ENCODE data around the gene CLDN2. TPM values are rescaled to one million over a fixed set of nuclear protein-coding genes. Genes with fewer than 3 reads are reported as not detected.

Gene CLDN2
- total RNA-seq, 1 donor from 2014 or later = 0.06 TPM

- no peak for DNase-seq (ENCODE audit: low read depth)
- TF ChIP-seq, protein P1, sequence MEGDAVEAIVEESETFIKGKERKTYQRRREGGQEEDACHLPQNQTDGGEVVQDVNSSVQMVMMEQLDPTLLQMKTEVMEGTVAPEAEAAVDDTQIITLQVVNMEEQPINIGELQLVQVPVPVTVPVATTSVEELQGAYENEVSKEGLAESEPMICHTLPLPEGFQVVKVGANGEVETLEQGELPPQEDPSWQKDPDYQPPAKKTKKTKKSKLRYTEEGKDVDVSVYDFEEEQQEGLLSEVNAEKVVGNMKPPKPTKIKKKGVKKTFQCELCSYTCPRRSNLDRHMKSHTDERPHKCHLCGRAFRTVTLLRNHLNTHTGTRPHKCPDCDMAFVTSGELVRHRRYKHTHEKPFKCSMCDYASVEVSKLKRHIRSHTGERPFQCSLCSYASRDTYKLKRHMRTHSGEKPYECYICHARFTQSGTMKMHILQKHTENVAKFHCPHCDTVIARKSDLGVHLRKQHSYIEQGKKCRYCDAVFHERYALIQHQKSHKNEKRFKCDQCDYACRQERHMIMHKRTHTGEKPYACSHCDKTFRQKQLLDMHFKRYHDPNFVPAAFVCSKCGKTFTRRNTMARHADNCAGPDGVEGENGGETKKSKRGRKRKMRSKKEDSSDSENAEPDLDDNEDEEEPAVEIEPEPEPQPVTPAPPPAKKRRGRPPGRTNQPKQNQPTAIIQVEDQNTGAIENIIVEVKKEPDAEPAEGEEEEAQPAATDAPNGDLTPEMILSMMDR (conservative IDR thresholded peaks at IDR 0.05; ENCODE audit: low read depth, low read length) = no peak
- H3K4me3 ChIP-seq (ENCODE audit: low read depth, low read length) = no peak overlapping the region
These were observed 25.2 kb upstream of the CLDN2 start for GRCh38 chrX:106894978-106895452.

- DNase-seq (ENCODE audit: low read depth) = no peak
- TF ChIP-seq, protein P1 (conservative IDR thresholded peaks at IDR 0.05; ENCODE audit: low read depth, low read length) = no peak
- H3K4me3 ChIP-seq (ENCODE audit: low read depth, low read length) = no peak overlapping the region
These were observed 22.9 kb upstream of the CLDN2 start for GRCh38 chrX:106897259-106897658.

DNA sequence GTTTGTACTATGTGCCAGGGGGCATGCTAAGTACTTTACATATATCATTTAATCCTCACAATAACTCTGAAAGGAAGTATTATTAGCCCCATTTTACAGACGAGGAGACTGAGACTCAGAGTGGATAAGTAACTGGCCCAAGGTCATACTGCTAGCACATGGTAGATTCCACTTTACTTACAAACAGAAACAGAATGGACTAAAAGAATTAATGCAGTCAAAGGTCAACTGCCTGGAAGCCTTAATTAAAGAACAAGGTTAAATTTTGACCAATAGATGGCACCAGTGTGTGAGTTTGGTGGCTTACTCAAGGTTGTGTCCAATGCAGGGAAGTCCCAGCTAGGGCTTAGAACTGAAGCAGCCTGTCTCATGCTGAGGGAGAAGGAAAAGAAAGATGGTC is 21.7 kb upstream of the CLDN2 start:
- no peak overlapping the region for H3K4me3 ChIP-seq (ENCODE audit: low read depth, low read length)
- TF ChIP-seq, protein P1 (conservative IDR thresholded peaks at IDR 0.05; ENCODE audit: low read depth, low read length) = peak; percentile 51
- DNase-seq (ENCODE audit: low read depth) = no peak

GRCh38 chrX:106899276-106899675 is 20.9 kb upstream of the CLDN2 start:
- TF ChIP-seq, protein P1 (conservative IDR thresholded peaks at IDR 0.05; ENCODE audit: low read depth, low read length) = no peak
- DNase-seq (ENCODE audit: low read depth) = no peak
- no peak overlapping the region for H3K4me3 ChIP-seq (ENCODE audit: low read depth, low read length)

DNA sequence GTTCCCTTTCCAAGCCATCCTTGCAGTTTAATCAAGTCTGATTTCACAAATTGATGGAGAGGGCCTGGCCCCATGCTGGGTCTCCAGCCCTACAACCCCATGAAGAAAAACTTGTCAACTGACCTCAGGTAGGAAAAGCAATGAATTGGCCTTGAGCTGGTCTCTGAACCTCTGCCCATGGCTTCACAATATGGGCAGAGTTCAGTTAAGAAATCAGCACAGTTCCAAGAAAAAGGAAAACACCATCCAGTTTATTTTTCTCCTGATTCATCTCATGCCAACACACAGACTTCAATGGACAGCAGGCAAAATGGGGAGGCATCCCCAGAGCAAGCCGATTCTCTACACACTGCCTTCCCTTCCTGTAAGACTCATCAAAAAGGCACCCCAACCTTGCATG is 20.4 kb upstream of the CLDN2 start:
- TF ChIP-seq, protein P1 (conservative IDR thresholded peaks at IDR 0.05; ENCODE audit: low read depth, low read length) = no peak
- H3K4me3 ChIP-seq (ENCODE audit: low read depth, low read length) = no peak overlapping the region
- no peak for DNase-seq (ENCODE audit: low read depth)

DNA sequence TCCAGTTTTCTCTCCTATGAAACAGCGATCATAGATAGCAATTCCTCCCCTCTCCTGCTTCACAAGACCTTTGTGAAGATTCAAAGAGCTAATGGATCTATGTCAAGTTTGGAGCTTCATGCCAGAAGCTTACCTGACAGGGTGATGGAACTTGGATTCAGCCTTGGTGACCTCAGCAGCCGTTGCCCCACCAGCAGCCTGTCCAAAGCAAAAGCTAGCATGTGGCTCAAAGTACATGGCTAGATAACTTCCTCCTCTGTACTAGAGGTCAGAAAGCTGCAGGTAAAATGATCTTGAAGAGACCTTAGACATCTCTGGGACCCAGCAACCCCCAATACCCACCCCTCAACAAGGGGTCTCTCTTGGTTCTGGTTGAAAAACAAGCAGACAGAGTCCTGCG is 18.9 kb upstream of the CLDN2 start:
- TF ChIP-seq, protein P1 (conservative IDR thresholded peaks at IDR 0.05; ENCODE audit: low read depth, low read length) = no peak
- no peak for DNase-seq (ENCODE audit: low read depth)

DNA sequence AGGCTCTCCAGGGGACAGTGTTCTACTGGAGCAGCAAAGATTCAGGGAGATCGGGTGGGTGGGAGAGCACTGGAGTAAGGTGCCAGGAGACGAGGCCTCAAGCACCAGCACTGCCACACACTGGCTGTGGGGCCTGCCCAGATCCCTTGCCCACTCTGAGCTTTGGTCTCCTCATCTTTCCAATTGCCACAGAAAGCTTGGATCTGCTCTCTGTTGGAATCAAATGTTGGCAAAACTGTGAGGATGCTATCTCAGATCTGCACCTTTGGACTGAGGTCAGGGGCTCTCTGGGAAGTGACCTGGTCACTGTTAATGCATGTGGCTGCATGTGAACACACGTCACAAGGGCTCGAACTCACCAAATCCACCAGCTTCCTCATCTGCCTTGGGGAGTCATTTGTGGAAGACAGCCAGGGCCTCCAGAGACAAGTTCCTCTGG is 18.4 kb upstream of the CLDN2 start:
- no peak overlapping the region for H3K4me3 ChIP-seq (ENCODE audit: low read depth, low read length)
- TF ChIP-seq, protein P1 (conservative IDR thresholded peaks at IDR 0.05; ENCODE audit: low read depth, low read length) = no peak

More for the DNA sequence above, 18.9 kb upstream of the CLDN2 start:
- no peak overlapping the region for H3K4me3 ChIP-seq (ENCODE audit: low read depth, low read length)

More for the DNA sequence above, 18.4 kb upstream of the CLDN2 start:
- DNase-seq (ENCODE audit: low read depth) = no peak
